GM12801 (cell line): ENCODE measurements around the gene IL17B.

Experiments
- TF ChIP-seq, protein P1 (sequence below): IDR thresholded peaks from one replicate; pipeline ENCODE4 v1.5.1; 2011; ENCODE audit warnings: control low read depth; ENCODE audit not compliant: insufficient read length; ENCODE audit errors: extremely low read depth

IL17B gene

GRCh38 chr5:149418910-149419531 lies 39.9 kb upstream of the IL17B start:
- TF ChIP-seq, protein P1, sequence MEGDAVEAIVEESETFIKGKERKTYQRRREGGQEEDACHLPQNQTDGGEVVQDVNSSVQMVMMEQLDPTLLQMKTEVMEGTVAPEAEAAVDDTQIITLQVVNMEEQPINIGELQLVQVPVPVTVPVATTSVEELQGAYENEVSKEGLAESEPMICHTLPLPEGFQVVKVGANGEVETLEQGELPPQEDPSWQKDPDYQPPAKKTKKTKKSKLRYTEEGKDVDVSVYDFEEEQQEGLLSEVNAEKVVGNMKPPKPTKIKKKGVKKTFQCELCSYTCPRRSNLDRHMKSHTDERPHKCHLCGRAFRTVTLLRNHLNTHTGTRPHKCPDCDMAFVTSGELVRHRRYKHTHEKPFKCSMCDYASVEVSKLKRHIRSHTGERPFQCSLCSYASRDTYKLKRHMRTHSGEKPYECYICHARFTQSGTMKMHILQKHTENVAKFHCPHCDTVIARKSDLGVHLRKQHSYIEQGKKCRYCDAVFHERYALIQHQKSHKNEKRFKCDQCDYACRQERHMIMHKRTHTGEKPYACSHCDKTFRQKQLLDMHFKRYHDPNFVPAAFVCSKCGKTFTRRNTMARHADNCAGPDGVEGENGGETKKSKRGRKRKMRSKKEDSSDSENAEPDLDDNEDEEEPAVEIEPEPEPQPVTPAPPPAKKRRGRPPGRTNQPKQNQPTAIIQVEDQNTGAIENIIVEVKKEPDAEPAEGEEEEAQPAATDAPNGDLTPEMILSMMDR, result no peak

DNA sequence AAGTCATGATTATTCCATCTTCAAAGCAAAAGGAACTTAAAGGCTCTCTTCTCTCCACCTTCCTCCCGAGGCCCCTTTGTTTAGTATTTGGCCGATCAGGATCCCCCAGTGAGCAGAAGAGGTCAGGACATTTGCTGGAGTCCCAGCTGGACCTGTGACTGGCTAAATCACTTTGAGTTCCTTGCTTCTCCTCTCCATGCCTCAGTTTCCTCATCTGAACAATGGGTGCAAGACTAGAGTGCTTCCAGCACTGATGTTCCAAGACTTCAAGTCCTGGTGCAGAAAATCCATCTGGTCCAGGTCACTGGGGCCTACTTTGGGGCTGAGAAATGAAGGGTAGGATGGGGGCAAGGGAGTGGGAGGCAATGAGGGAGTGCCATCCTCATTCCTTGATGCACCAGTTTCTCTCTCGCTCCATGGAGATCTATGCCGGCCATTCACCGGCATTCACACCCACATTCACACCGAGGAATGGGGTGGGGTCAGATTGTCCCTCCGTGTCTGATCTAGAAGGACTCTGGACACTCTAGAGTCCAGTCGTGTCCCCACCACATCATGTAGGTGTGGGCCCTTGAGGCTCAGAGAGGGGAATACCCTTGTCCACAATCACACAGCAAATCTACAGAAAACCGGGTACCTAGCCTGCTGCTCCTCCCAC lies 38.7 kb upstream of the IL17B start:
- TF ChIP-seq, protein P1, result no peak

DNA sequence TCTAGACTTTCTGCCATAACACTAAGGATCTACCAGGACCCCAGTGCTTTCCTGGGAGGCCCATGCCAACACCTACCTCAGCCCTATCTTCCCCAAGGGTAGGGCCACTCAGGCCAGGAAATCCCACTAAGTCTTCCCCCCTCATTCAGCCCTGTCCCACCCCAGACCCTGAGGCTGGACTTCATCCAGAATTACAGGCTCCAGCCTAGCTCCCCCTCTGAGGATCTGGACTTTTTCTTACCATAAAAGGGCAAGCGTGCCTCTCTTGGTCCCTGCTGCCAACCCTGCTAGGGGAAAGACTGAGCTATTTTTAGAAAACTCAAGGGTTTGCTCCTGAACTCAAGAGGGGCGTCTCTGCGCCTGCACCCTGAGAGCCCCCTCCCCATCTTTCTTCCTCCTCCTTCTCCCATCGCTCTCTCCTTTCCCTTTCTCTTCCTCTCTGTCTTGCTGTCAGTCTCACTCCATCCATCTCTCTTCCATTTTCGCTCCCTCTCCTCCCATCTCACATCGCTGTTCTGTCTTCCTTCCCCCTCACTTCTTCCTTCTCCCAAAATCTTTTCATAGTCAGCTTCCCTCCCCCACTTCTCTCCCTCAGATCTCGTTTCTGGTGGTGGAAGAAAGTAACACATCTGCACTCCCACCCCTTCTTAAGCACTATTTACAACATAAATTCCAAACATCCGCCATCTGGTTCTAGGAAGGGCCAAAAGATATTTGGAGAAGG lies 38.1 kb upstream of the IL17B start:
- TF ChIP-seq, protein P1, result no peak

- TF ChIP-seq, protein P1, result no peak
These were observed 36.2 kb upstream of the IL17B start for GRCh38 chr5:149415066-149415967.

GRCh38 chr5:149414405-149415065 lies 35.4 kb upstream of the IL17B start:
- TF ChIP-seq, protein P1, result no peak

GRCh38 chr5:149413477-149414210 lies 34.6 kb upstream of the IL17B start:
- TF ChIP-seq, protein P1, result no peak
